Breast epithelium (tissue), 4 donors: ENCODE results near the gene EHD3. TPM values are rescaled to one million over a fixed set of nuclear protein-coding genes. Genes with fewer than 3 reads are reported as not detected.

Experiments used
- DNase-seq, 2 donors: peaks; one replicate each; pipeline ENCODE4 v3.0.0-alpha.2; 2019; ENCODE audit warnings: low spot score in 2 of 2
- H3K27ac ChIP-seq, 2 donors: fragments of 200-600 bp; sonication (generic) in 1 of 2; one replicate each; pipeline ENCODE4 v1.5.1; 2016 to 2019; ENCODE audit warnings: mild to moderate bottlenecking in 1 of 2
- H3K27me3 ChIP-seq, 2 donors: fragments of 200-600 bp; sonication (generic) in 1 of 2; one replicate each; pipeline versions ENCODE4 v1.5.1 to v1.6.0; 2017 to 2019; ENCODE audit warnings: control low read depth in 1 of 2, mild to moderate bottlenecking in 1 of 2
- H3K36me3 ChIP-seq: fragments of 200-600 bp; one replicate; pipeline ENCODE4 v1.5.1; 2019
- H3K4me1 ChIP-seq, 2 donors: fragments of 200-600 bp; sonication (generic); one replicate each; pipeline ENCODE4 v1.5.1; 2016 to 2019; ENCODE audit warnings: control low read depth in 1 of 2
- H3K4me3 ChIP-seq, 3 donors: fragments of 200-600 bp; sonication (generic); 1 replicate in 2 of 3; 2 replicates in 1 of 3; pipeline ENCODE4 v1.5.1; 2016 to 2019; ENCODE audit warnings: mild to moderate bottlenecking in 3 of 3, moderate library complexity in 2 of 3
- H3K9me3 ChIP-seq, 2 donors: fragments of 200-600 bp; sonication (generic) in 1 of 2; one replicate each; pipeline ENCODE4 v1.5.1; 2016 to 2019; ENCODE audit warnings: control low read depth in 1 of 2
- POLR2A ChIP-seq: fragments of 450-650 bp; IDR thresholded peaks from one replicate; pipeline ENCODE4 v1.6.1; 2016; ENCODE audit warnings: antibody characterized with exemption, mild to moderate bottlenecking, moderate library complexity
- POLR2AphosphoS5 ChIP-seq, 3 donors: sonication (generic); formaldehyde crosslinking; IDR thresholded peaks; one replicate each; pipeline ENCODE4 v1.6.1; 2017; ENCODE audit warnings: antibody characterized with exemption in 3 of 3
- intact Hi-C: fragments of 100-400 bp; cut with DNase I; formaldehyde crosslinking; loops from one replicate; pipeline ENCODE4 v1.15.1; 2023; ENCODE audit warnings: low total_unique reads
- total RNA-seq, 3 donors: library from RNA; depleted of rRNA; stranded (reverse); fragments of >200 nt; gene quantifications; one replicate each; pipeline ENCODE4 v1.1.0, GENCODE V29; 2016
- TF ChIP-seq, protein P1 (sequence below), 3 donors: fragments of 450-650 bp; IDR thresholded peaks; one replicate each; pipeline ENCODE4 v1.5.1; 2016 to 2017; ENCODE audit warnings: antibody characterized with exemption in 3 of 3, mild to moderate bottlenecking in 3 of 3, moderate library complexity in 3 of 3

Gene EHD3
- total RNA-seq, 3 donors from 2014 or later = 2.7 to 10.1 (median 9.2) TPM

GRCh38 chr2:31214444-31214915 is 19.5 kb upstream of the EHD3 start:
- Histone ChIP-seq H3K4me3 (no peak overlapping the region), H3K27me3 (no peaks in the 10 kb centered on the region), H3K4me1 (no peaks in the 10 kb centered on the region), H3K27ac (no peak overlapping the region), H3K36me3 (no peaks in the 10 kb centered on the region), H3K9me3 (no peaks in the 10 kb centered on the region)
- intact Hi-C loops = no loop called here
- no peak for DNase-seq
- TF ChIP-seq POLR2A = no peak
- TF ChIP-seq, protein P1, sequence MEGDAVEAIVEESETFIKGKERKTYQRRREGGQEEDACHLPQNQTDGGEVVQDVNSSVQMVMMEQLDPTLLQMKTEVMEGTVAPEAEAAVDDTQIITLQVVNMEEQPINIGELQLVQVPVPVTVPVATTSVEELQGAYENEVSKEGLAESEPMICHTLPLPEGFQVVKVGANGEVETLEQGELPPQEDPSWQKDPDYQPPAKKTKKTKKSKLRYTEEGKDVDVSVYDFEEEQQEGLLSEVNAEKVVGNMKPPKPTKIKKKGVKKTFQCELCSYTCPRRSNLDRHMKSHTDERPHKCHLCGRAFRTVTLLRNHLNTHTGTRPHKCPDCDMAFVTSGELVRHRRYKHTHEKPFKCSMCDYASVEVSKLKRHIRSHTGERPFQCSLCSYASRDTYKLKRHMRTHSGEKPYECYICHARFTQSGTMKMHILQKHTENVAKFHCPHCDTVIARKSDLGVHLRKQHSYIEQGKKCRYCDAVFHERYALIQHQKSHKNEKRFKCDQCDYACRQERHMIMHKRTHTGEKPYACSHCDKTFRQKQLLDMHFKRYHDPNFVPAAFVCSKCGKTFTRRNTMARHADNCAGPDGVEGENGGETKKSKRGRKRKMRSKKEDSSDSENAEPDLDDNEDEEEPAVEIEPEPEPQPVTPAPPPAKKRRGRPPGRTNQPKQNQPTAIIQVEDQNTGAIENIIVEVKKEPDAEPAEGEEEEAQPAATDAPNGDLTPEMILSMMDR (IDR thresholded peaks at IDR 0.05) = no peak
- TF ChIP-seq POLR2AphosphoS5 (IDR thresholded peaks at IDR 0.05) = no peak

DNA sequence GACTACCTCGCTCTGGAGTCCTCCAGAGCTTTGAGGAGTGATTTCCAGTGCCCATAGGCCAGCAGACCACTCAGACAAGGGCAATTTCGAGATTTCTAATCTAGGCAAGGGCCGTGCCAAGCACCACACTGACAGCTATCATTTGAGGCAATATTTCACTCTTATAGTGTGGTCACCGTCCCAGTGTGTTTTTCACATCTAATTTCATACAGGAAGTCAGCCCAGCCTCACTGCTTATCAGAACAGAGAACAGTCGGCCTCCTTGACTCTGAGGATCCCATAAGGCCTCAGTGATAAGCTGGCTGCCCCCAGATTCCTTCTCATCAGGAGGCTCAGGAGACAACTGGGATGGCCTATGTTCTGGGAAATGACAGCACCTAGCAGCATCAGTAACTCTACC is 17.2 kb upstream of the EHD3 start:
- no peak for DNase-seq
- Histone ChIP-seq H3K9me3 (no peaks in the 10 kb centered on the region), H3K27me3 (no peaks in the 10 kb centered on the region), H3K4me3 (no peak overlapping the region), H3K27ac (no peak overlapping the region), H3K4me1 (no peaks in the 10 kb centered on the region), H3K36me3 (no peaks in the 10 kb centered on the region)
- TF ChIP-seq POLR2AphosphoS5 (IDR thresholded peaks at IDR 0.05) = no peak
- TF ChIP-seq, protein P1 (IDR thresholded peaks at IDR 0.05) = no peak
- no peak for TF ChIP-seq POLR2A
- intact Hi-C loops = no loop called here

- H3K27me3 ChIP-seq = no peaks in the 10 kb centered on the region
- no peak within 1 kb of the TSS for H3K27ac ChIP-seq
- H3K36me3 ChIP-seq = no peaks in the 10 kb centered on the region
- no peaks in the 10 kb centered on the region for H3K4me1 ChIP-seq
- no peak for DNase-seq
- H3K9me3 ChIP-seq = no peaks in the 10 kb centered on the region
- intact Hi-C loops = no loop called here
- no peak within 1 kb of the TSS for H3K4me3 ChIP-seq
- TF ChIP-seq POLR2AphosphoS5 (IDR thresholded peaks at IDR 0.05) (no peak), POLR2A (no peak)
- TF ChIP-seq, protein P1 (IDR thresholded peaks at IDR 0.05) = no peak
Measured at GRCh38 chr2:31217465-31218200, 16.3 kb upstream of the EHD3 start, which contains the start of gene CAPN14. Gene CAPN14 (minus strand): TSS chr2:31217515. CDS start chr2:31205447, 12,068 bp downstream.

- H3K27ac ChIP-seq = no peak overlapping the region
- DNase-seq = no peak
Measured at GRCh38 chr2:31219131-31219969, 14.6 kb upstream of the EHD3 start.

More at GRCh38 chr2:31219131-31219969, 14.6 kb upstream of the EHD3 start:
- H3K4me3 ChIP-seq = no peak overlapping the region
- intact Hi-C loops = no loop called here
- H3K4me1 ChIP-seq = no peaks in the 10 kb centered on the region
- H3K9me3 ChIP-seq = no peaks in the 10 kb centered on the region
- H3K36me3 ChIP-seq = no peaks in the 10 kb centered on the region
- no peaks in the 10 kb centered on the region for H3K27me3 ChIP-seq
- TF ChIP-seq POLR2AphosphoS5 (IDR thresholded peaks at IDR 0.05) (no peak), POLR2A (no peak)
- TF ChIP-seq, protein P1 (IDR thresholded peaks at IDR 0.05) = no peak
